ENCODE measurements around the gene APLNR.

DNA sequence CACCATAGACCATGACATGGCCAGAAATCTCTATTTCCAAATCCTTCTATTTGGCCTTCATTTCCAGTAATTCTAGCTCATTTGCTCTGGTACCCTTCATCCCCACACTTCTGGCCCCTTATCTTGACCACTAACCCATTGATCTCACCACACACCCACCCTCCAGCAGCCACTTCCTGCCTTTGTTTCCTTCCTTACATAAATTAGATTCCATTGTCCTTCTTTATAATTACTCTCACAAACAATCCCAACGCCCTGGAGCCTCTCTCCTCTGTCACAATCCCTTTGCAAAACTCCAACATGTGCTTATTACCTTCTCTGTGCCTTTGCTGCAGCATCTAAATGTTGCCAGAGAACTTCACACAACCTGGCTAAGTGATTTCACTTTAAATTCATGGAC lies 14.8 kb downstream of the APLNR start:
- TF ChIP-seq POLR2AphosphoS5 (IDR thresholded peaks at IDR 0.05; ENCODE audit: low read depth, low read length) = no peak
- TF ChIP-seq EZH2phosphoT487 (IDR thresholded peaks at IDR 0.05; ENCODE audit: borderline replicate concordance, low read depth) = no peak
